GM12878 (cell line): ENCODE data around the gene BIRC7. TPM values are rescaled to one million over a fixed set of nuclear protein-coding genes. Genes with fewer than 3 reads are reported as not detected.

Source experiments
- ATAC-seq: fragments of 200-7000 bp; cut with Tn5 transposase; 3 replicates; pipeline ENCODE4 v1.9.1; 2020; ENCODE audit warnings: mild to moderate bottlenecking, moderate library complexity
- BruUV-seq: library from RNA; stranded (reverse); fragments of 400-500 nt; replicated peaks from 2 replicates; lab custom pipeline; 2021; lab: Mats Ljungman, UMichigan
- CTCF ChIA-PET: fragments of 300-600 bp; sonication (Branson Sonifier 250); formaldehyde crosslinking; extraction: SDS; loops from one replicate; lab custom pipeline; 2021; ENCODE audit warnings: inconsistent platforms; lab: Yijun Ruan, JAX
- POLR2A ChIA-PET: fragments of 350-600 bp; formaldehyde crosslinking; extraction: SDS; loops from one replicate; lab custom pipeline; 2021; ENCODE audit warnings: inconsistent platforms; lab: Charles Lee
- RAD21 ChIA-PET: fragments of 300-600 bp; sonication (Branson Sonifier 250); formaldehyde crosslinking; loops from one replicate; lab custom pipeline; 2023; ENCODE audit warnings: antibody characterized with exemption; ENCODE audit not compliant: unreplicated experiment; lab: Charles Lee
- SMC1A ChIA-PET: fragments of 300-600 bp; sonication (Branson Sonifier 250); formaldehyde crosslinking; loops from one replicate; lab custom pipeline; 2023; ENCODE audit not compliant: unreplicated experiment, uncharacterized antibody; lab: Charles Lee
- DNase-seq: peaks from one replicate; pipeline ENCODE4 v3.0.0-alpha.2; 2011; ENCODE audit warnings: low read depth, low spot score
- FAIRE-seq: peaks from 3 replicates; lab custom pipeline; 2011; peaks lifted over from hg19 to GRCh38; lab: Jason Lieb, UNC
- H2AFZ ChIP-seq: 2 replicates; pipeline ENCODE4 v1.6.0; 2011; ENCODE audit warnings: low read depth, low read length, control low read depth; ENCODE audit not compliant: control insufficient read depth
- H3K27ac ChIP-seq: 2 replicates; pipeline ENCODE4 v1.5.1; 2011; ENCODE audit warnings: control low read depth; ENCODE audit not compliant: control insufficient read depth, insufficient read depth
- H3K27me3 ChIP-seq, 2 experiments: replicated peaks in 1 of 2; 2 replicates each; pipeline versions ENCODE4 v1.6.0 to v1.6.1; 2011; ENCODE audit warnings: low read length in 1 of 2; ENCODE audit not compliant: control insufficient read depth in 2 of 2, insufficient read depth in 2 of 2
- H3K36me3 ChIP-seq, 2 experiments: 2 replicates each; pipeline ENCODE4 v1.5.1; 2011; ENCODE audit warnings: low read length in 1 of 2; ENCODE audit not compliant: control insufficient read depth in 2 of 2, insufficient read depth in 2 of 2
- H3K4me1 ChIP-seq: 2 replicates; pipeline ENCODE4 v1.6.1; 2011; ENCODE audit warnings: mild to moderate bottlenecking, low read length, moderate library complexity, mixed read lengths; ENCODE audit not compliant: control insufficient read depth, insufficient read depth
- H3K4me2 ChIP-seq: 2 replicates; pipeline ENCODE4 v1.6.0; 2011; ENCODE audit warnings: control low read depth; ENCODE audit not compliant: control insufficient read depth, insufficient read depth
- H3K4me3 ChIP-seq: fragments of 200-600 bp; sonication (generic); 2 replicates; pipeline ENCODE4 v1.5.1; 2016
- H3K79me2 ChIP-seq: 2 replicates; pipeline ENCODE4 v1.6.0; 2011; ENCODE audit warnings: low read length; ENCODE audit not compliant: control insufficient read depth, insufficient read depth
- H3K9ac ChIP-seq: 2 replicates; pipeline ENCODE4 v1.8.0; 2011; ENCODE audit warnings: low read length, control low read depth, mixed read lengths; ENCODE audit not compliant: control insufficient read depth, insufficient read depth
- H3K9me3 ChIP-seq: replicated peaks from 3 replicates; pipeline ENCODE4 v1.5.1; 2011; ENCODE audit warnings: mild to moderate bottlenecking, low read length; ENCODE audit not compliant: control insufficient read depth, insufficient read depth
- H4K20me1 ChIP-seq: 2 replicates; pipeline ENCODE4 v1.6.0; 2011; ENCODE audit not compliant: control insufficient read depth, insufficient read depth
- HDAC2 ChIP-seq: fragments of 200-600 bp; sonication (generic); IDR thresholded peaks from 2 replicates; pipeline ENCODE4 v1.6.1; 2017
- MTA3 ChIP-seq: IDR thresholded peaks from 2 replicates; pipeline ENCODE4 v1.6.1; 2012; ENCODE audit warnings: low read length, inconsistent platforms, borderline replicate concordance
- NBN ChIP-seq: fragments of 450-650 bp; IDR thresholded peaks from 2 replicates; pipeline ENCODE4 v1.6.1; 2016
- NFYB ChIP-seq: IDR thresholded peaks from 2 replicates; pipeline ENCODE4 v1.6.1; 2011; ENCODE audit warnings: low read depth, mild to moderate bottlenecking, low read length, improper control_type of control experiment, moderate library complexity; ENCODE audit not compliant: insufficient read depth
- POU2F2 ChIP-seq: IDR thresholded peaks from 3 replicates; pipeline ENCODE4 v1.6.1; 2011; ENCODE audit warnings: low read depth, mild to moderate bottlenecking, low read length, borderline replicate concordance
- RBBP5 ChIP-seq: fragments of 200-600 bp; sonication (generic); conservative IDR thresholded peaks from 2 replicates; pipeline ENCODE4 v1.6.1; 2016
- ZNF217 ChIP-seq: fragments of 450-650 bp; IDR thresholded peaks from 2 replicates; pipeline ENCODE4 v1.6.1; 2017; ENCODE audit warnings: antibody characterized with exemption, mild to moderate bottlenecking
- WGBS: methylation state at CpG from one replicate; pipeline ENCODE4 v1.1.6; 2016; ENCODE audit warnings: low lambda C conversion rate; ENCODE audit not compliant: insufficient replicate concordance, insufficient coverage; ENCODE audit errors: missing lambda C conversion rate; 5-methylcytosine and 5-hydroxymethylcytosine counted together
- in situ Hi-C: fragments of 300-500 bp; cut with MboI; formaldehyde crosslinking; loops from 9 replicates; pipeline ENCODE4 v1.14.3; 2018; ENCODE audit warnings: mixed read lengths
- intact Hi-C: fragments of 100-400 bp; cut with micrococcal nuclease; formaldehyde crosslinking; loops from one replicate; pipeline ENCODE4 v1.14.2; 2022; ENCODE audit not compliant: unreplicated experiment
- polyA plus RNA-seq, 11 experiments: library from polyadenylated mRNA; depleted of rRNA in 4 of 11; unstranded in 6 of 11; stranded (reverse) in 5 of 11; fragments of >200 nt; fragmentation: Nextera tagmentation in 4 of 11; fragmentation: Illumina TruSeq in 1 of 11; extraction: Ambion mirVana in 4 of 11; extraction: Trizol in 1 of 11; gene quantifications; 1 replicate in 1 of 11; 2 replicates in 10 of 11; pipeline versions ENCODE4 v1.2.1 to v1.2.3, GENCODE V29; 2011 to 2016; ENCODE audit warnings: inconsistent platforms in 2 of 11, missing spikeins in 2 of 11, low read depth in 1 of 11
- total RNA-seq, 4 experiments: library from RNA; depleted of rRNA in 3 of 4; stranded (reverse); fragments of >200 nt in 3 of 4; fragmentation: Illumina TruSeq in 1 of 4; extraction: Trizol in 1 of 4; gene quantifications; 2 replicates each; pipeline versions ENCODE4 v1.2.1 to v1.2.3, GENCODE V29; 2013 to 2021
- TF ChIP-seq, protein P1 (sequence below): fragments of 450-650 bp; IDR thresholded peaks from 2 replicates; pipeline ENCODE4 v1.6.1; 2016; ENCODE audit warnings: mild to moderate bottlenecking, moderate library complexity, borderline replicate concordance

BIRC7 gene
- total and polyA plus RNA-seq, 10 of the 15 experiments (the other 5 are each of a cell fraction or from before 2014, with no cell fraction given): 0.31 TPM; not detected in 9

DNA sequence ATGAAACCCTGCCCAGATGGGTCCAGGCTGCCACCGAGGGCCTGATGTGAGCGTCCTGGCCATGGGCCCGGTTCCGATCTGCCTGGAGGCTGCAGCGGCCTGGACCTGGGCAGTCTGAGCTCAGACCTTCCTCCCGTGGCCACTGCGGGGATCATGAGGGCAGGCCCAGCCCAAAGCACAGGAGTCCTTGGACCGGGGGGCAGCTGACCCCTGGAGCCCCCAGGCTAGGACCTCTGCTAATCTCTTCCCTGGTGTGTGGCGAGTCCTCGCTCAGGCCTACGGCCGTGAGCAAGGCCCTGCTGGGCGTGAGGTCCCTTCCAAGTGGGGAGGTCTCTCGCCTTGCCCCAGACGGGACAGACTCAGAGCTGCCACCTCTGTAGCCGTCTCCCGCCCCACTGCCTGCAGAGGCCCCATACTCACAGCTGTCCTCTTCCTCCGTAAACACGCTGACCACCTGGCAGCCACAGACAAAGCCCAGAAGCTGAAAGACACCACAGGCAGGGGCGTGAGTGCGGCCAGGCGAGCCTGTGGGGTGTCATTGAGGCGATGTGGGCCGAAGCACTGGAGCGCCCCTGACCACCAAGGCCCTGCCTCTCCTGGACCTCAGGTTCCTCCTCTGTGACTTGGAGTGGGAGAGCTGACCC is 8.0 kb downstream of the BIRC7 start:
- ChIA-PET SMC1A (no interaction called here), RAD21 (no interaction called here)

More for the DNA sequence above, 8.0 kb downstream of the BIRC7 start:
- H3K9me3 ChIP-seq: no peaks in the 10 kb centered on the region
- no peak overlapping the region for H3K27ac ChIP-seq
- no peak overlapping the region for H3K9ac ChIP-seq
- DNase-seq (no peak), ATAC-seq (no peak), FAIRE-seq (no peak)
- H4K20me1 ChIP-seq: no peaks in the 10 kb centered on the region
- POLR2A ChIA-PET: no interaction called here
- in situ Hi-C loops: no loop called here
- H3K36me3 ChIP-seq: no peaks in the 10 kb centered on the region
- no peak for TF ChIP-seq HDAC2
- TF ChIP-seq ZNF217: no peak
- TF ChIP-seq POU2F2: no peak
- TF ChIP-seq NFYB: no peak
- TF ChIP-seq RBBP5: no peak
- TF ChIP-seq MTA3: no peak
- TF ChIP-seq, protein P1, sequence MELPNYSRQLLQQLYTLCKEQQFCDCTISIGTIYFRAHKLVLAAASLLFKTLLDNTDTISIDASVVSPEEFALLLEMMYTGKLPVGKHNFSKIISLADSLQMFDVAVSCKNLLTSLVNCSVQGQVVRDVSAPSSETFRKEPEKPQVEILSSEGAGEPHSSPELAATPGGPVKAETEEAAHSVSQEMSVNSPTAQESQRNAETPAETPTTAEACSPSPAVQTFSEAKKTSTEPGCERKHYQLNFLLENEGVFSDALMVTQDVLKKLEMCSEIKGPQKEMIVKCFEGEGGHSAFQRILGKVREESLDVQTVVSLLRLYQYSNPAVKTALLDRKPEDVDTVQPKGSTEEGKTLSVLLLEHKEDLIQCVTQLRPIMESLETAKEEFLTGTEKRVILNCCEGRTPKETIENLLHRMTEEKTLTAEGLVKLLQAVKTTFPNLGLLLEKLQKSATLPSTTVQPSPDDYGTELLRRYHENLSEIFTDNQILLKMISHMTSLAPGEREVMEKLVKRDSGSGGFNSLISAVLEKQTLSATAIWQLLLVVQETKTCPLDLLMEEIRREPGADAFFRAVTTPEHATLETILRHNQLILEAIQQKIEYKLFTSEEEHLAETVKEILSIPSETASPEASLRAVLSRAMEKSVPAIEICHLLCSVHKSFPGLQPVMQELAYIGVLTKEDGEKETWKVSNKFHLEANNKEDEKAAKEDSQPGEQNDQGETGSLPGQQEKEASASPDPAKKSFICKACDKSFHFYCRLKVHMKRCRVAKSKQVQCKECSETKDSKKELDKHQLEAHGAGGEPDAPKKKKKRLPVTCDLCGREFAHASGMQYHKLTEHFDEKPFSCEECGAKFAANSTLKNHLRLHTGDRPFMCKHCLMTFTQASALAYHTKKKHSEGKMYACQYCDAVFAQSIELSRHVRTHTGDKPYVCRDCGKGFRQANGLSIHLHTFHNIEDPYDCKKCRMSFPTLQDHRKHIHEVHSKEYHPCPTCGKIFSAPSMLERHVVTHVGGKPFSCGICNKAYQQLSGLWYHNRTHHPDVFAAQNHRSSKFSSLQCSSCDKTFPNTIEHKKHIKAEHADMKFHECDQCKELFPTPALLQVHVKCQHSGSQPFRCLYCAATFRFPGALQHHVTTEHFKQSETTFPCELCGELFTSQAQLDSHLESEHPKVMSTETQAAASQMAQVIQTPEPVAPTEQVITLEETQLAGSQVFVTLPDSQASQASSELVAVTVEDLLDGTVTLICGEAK: no peak
- TF ChIP-seq NBN: no peak
- no peak overlapping the region for H3K4me2 ChIP-seq
- CTCF ChIA-PET: no interaction called here
- no peak overlapping the region for H3K4me3 ChIP-seq
- intact Hi-C loops: no loop called here
- peaks cover 0 to 2% of the 10 kb centered on the region in 2 experiments; a peak in 2 of 4 replicates for H3K27me3 ChIP-seq
- no TSS peak for BruUV-seq
- H2AFZ ChIP-seq: no peak overlapping the region
- H3K4me1 ChIP-seq: no peaks in the 10 kb centered on the region
- H3K79me2 ChIP-seq: no peaks in the 10 kb centered on the region
- WGBS: 30% methylated on average over 23 of the region's 25 CpGs
